Panc1 (cell line): ENCODE results near the gene CITED4. TPM values are rescaled to one million over a fixed set of nuclear protein-coding genes. Genes with fewer than 3 reads are reported as not detected.

ENCODE experiments used
- ATAC-seq: fragments of 200-7000 bp; cut with Tn5 transposase; 2 replicates; pipeline ENCODE4 v1.9.1; 2020; ENCODE audit warnings: mild to moderate bottlenecking, moderate library complexity
- BruUV-seq: library from RNA; stranded (reverse); fragments of 400-500 nt; replicated peaks from 2 replicates; lab custom pipeline; 2021; lab: Mats Ljungman, UMichigan
- CTCF ChIA-PET: fragments of 300-600 bp; sonication (Branson Sonifier 250); formaldehyde crosslinking; loops from one replicate; lab custom pipeline; 2022; ENCODE audit warnings: antibody characterized with exemption; lab: Charles Lee
- POLR2A ChIA-PET: fragments of 300-600 bp; sonication (Branson Sonifier 250); formaldehyde crosslinking; loops from one replicate; lab custom pipeline; 2022; ENCODE audit warnings: antibody characterized with exemption; lab: Charles Lee
- DNase-seq: peaks from one replicate; pipeline ENCODE4 v3.0.0-alpha.2; 2010; ENCODE audit warnings: low read depth, low spot score
- H3K27ac ChIP-seq: 2 replicates; pipeline ENCODE4 v1.5.1; 2011; ENCODE audit warnings: mild to moderate bottlenecking, low read length, inconsistent platforms
- H3K27me3 ChIP-seq: fragments of 200-500 bp; sonication (Bioruptor generic); 2 replicates; pipeline ENCODE4 v1.6.0; 2014; ENCODE audit warnings: low read length, inconsistent platforms; ENCODE audit not compliant: control insufficient read depth, insufficient read depth
- H3K36me3 ChIP-seq: fragments of 200-500 bp; sonication (Bioruptor generic); 2 replicates; pipeline ENCODE4 v1.5.1; 2014; ENCODE audit warnings: inconsistent platforms, mild to moderate bottlenecking, low read length, moderate library complexity; ENCODE audit not compliant: control insufficient read depth, insufficient read depth
- H3K4me1 ChIP-seq: 2 replicates; pipeline ENCODE4 v1.5.1; 2011; ENCODE audit warnings: inconsistent platforms, mild to moderate bottlenecking, low read length, moderate library complexity; ENCODE audit not compliant: control insufficient read depth, insufficient read depth
- H3K4me3 ChIP-seq, 2 experiments: 2 replicates each; pipeline ENCODE4 v1.5.1; 2011 to 2012; ENCODE audit warnings: low read depth in 2 of 2, low read length in 2 of 2, mild to moderate bottlenecking in 2 of 2, inconsistent platforms in 1 of 2, moderate library complexity in 1 of 2
- H3K9me3 ChIP-seq: fragments of 200-500 bp; sonication (Bioruptor generic); 2 replicates; pipeline ENCODE4 v1.5.1; 2014; ENCODE audit warnings: low read depth, mild to moderate bottlenecking, inconsistent platforms, low read length, moderate library complexity; ENCODE audit not compliant: control insufficient read depth, insufficient read depth
- CTCF ChIP-seq: fragments of 450-650 bp; IDR thresholded peaks from 2 replicates; pipeline ENCODE4 v1.5.1; 2017; ENCODE audit warnings: mild to moderate bottlenecking
- POLR2AphosphoS5 ChIP-seq: IDR thresholded peaks from 2 replicates; pipeline ENCODE4 v1.6.1; 2012; ENCODE audit warnings: mild to moderate bottlenecking, low read depth, low read length, moderate library complexity
- REST ChIP-seq, 2 experiments: IDR thresholded peaks; 2 replicates each; pipeline ENCODE4 v1.6.1; 2011 to 2012; ENCODE audit warnings: low read depth in 2 of 2, control low read depth in 1 of 2, low read length in 1 of 2, mild to moderate bottlenecking in 1 of 2, moderate library complexity in 1 of 2; ENCODE audit not compliant: insufficient read depth in 1 of 2
- SIN3A ChIP-seq: IDR thresholded peaks from 2 replicates; pipeline ENCODE4 v1.6.1; 2012; ENCODE audit warnings: low read depth, mild to moderate bottlenecking, low read length, moderate library complexity, borderline replicate concordance; ENCODE audit not compliant: insufficient read depth
- TCF7L2 ChIP-seq: IDR thresholded peaks from 2 replicates; pipeline ENCODE4 v1.6.1; 2011; ENCODE audit warnings: mild to moderate bottlenecking, low read depth, low read length, inconsistent platforms
- in situ Hi-C: cut with HindIII; loops from 2 replicates; pipeline ENCODE4 v1.10.0; 2016; ENCODE audit warnings: low sequenced_read_pairs, low pct_unique_long_range_greater_than_20kb
- intact Hi-C: fragments of 100-400 bp; cut with micrococcal nuclease; formaldehyde crosslinking; loops from one replicate; pipeline ENCODE4 v1.10.0; 2022; ENCODE audit not compliant: unreplicated experiment
- total RNA-seq: library from RNA; stranded (reverse); gene quantifications from one replicate; pipeline ENCODE4 v1.2.1, GENCODE V29; 2021; ENCODE audit not compliant: unreplicated experiment

The CITED4 gene
- total RNA-seq, 1 experiment from 2014 or later = 145 TPM

- ChIA-PET POLR2A (no interaction called here), CTCF (no interaction called here)
- intact Hi-C loops (no loop called here), in situ Hi-C loops (no loop called here)
- BruUV-seq = no TSS peak
- H3K27me3 ChIP-seq = no peaks in the 10 kb centered on the region
- H3K36me3 ChIP-seq = no peaks in the 10 kb centered on the region
- H3K4me3 ChIP-seq = no peak overlapping the region
- TF ChIP-seq TCF7L2 (no peak), SIN3A (no peak), CTCF (no peak), POLR2AphosphoS5 (no peak), REST (IDR thresholded peaks at IDR 0.05; ENCODE audit: insufficient read depth in 1 of 2, low read depth in 2 of 2, low read length in 1 of 2) (no peak)
- ATAC-seq (no peak), DNase-seq (no peak)
- peaks cover 19% of the 10 kb centered on the region for H3K9me3 ChIP-seq
- H3K4me1 ChIP-seq = peaks cover 27% of the 10 kb centered on the region
- H3K27ac ChIP-seq = peak overlapping the region; percentile 88
Observed at GRCh38 chr1:40877698-40878097, 15.5 kb upstream of the CITED4 start.

GRCh38 chr1:40876891-40877290 lies 14.7 kb upstream of the CITED4 start:
- intact Hi-C loops = no loop called here
- H3K9me3 ChIP-seq = peaks cover 19% of the 10 kb centered on the region
- ATAC-seq (no peak), DNase-seq (no peak)
- POLR2A ChIA-PET = interaction anchor here (0.8 kb wide), 1 partner anchor 14 kb away, joined by 3 read pairs; the partner anchor contains the start of gene CITED4
- no TSS peak for BruUV-seq
- TF ChIP-seq TCF7L2 = no peak
- peaks cover 27% of the 10 kb centered on the region for H3K4me1 ChIP-seq
- H3K4me3 ChIP-seq = no peak overlapping the region
- peak overlapping the region; percentile 88 for H3K27ac ChIP-seq
- CTCF ChIA-PET = no interaction called here
- in situ Hi-C loops = no loop called here
- no peaks in the 10 kb centered on the region for H3K36me3 ChIP-seq
- no peaks in the 10 kb centered on the region for H3K27me3 ChIP-seq

- Histone ChIP-seq H3K9me3 (peaks cover 19% of the 10 kb centered on the region), H3K27ac (peak overlapping the region; percentile 88), H3K36me3 (no peaks in the 10 kb centered on the region), H3K27me3 (no peaks in the 10 kb centered on the region), H3K4me3 (no peak overlapping the region), H3K4me1 (peaks cover 27% of the 10 kb centered on the region)
- ChIA-PET POLR2A (interaction anchor here (0.8 kb wide), 1 partner anchor 14 kb away, joined by 3 read pairs; the partner anchor contains the start of gene CITED4), CTCF (interaction anchor here (1.0 kb wide), 1 partner anchor 50 kb away, joined by 3 read pairs; no protein-coding TSS in a partner anchor)
- intact Hi-C loops (no loop called here), in situ Hi-C loops (no loop called here)
- ATAC-seq (no peak), DNase-seq (no peak)
- TF ChIP-seq TCF7L2 (no peak), POLR2AphosphoS5 (no peak), SIN3A (no peak), CTCF (no peak), REST (IDR thresholded peaks at IDR 0.05; ENCODE audit: insufficient read depth in 1 of 2, low read depth in 2 of 2, low read length in 1 of 2) (no peak)
- no TSS peak for BruUV-seq
Observed at GRCh38 chr1:40876436-40876761, 14.2 kb upstream of the CITED4 start.
